LNCaP clone FGC (cell line): Measurements from ENCODE around the gene MAPK1.
A peak's percentile ranks its signal among the peaks of the same experiment; 100 is the strongest.
"Not testable (repeated sequence)": the region's sequence is repeated elsewhere in the genome, so short reads cannot be mapped to it uniquely, and the experiment has no call there.

ENCODE experiments used
- DNase-seq: peaks from one replicate; pipeline ENCODE4 v3.0.0-alpha.2; 2011; ENCODE audit warnings: low read depth
- H3K4me3 ChIP-seq: 2 replicates; pipeline ENCODE4 v1.5.1; 2011; ENCODE audit warnings: mild to moderate bottlenecking, low read depth, low read length, control low read depth
- CTCF ChIP-seq: IDR thresholded peaks from 2 replicates; pipeline ENCODE4 v1.5.1; 2012; ENCODE audit warnings: mild to moderate bottlenecking; ENCODE audit not compliant: control insufficient read depth, insufficient read depth; ENCODE audit errors: extremely low read depth

Gene MAPK1

DNA sequence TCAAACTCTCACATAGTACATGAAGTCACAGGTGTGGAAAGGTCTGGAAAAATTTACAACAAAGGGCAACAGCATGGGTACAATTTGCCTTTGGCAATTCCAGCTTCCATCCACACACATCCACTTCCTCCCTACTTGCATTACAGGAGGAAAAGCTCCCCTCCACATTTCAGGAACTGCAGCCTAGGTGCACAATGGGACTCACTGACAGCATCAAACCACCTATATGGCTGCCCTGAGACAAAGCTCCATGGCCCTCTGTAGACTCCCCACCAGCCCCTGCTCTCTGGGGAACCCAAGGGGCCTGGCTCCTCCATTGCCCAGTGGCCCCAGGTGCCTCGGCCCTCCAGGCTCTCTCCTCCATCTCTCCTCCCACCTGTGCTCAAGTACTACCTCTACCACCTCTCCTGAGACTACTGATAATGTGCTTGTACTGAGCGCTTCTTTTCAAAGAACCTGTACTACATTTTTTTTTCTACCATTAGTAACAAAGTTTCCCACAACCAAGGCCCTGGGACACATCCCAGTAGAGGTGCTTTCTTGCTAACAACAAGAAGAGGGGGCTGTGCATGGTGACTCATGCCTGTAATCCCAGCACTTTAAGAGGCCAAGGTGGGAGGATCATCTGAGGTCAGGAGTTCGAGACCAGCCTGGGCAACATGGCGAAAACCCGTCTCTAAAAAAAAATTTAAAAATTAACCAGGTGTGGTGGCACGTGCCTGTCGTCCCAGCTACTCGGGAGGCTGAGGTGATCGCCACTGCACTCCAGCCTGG lies 136.7 kb downstream of the MAPK1 start:
- DNase-seq: no peak
- H3K4me3 ChIP-seq: no peak overlapping the region
- TF ChIP-seq CTCF: no peak

DNA sequence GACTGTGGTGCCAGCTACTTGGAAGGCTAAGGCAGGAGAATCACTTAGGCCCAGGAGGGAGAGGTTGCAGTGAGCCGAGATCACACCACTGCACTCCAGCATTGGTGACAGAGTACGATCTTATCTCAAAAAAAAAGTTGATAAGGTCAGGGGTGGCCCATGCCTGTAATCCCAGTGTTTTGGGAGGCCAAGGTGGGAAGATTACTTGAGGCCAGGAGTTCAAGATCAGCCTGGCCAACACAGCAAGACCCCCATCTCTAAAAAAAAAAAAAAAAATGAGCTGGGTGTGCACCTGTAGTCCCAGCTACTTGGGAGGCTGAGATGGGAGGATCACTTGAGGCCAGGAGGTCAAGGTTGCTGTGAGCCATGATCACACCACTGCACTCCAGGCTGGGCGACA lies 138.3 kb downstream of the MAPK1 start:
- not testable (repeated sequence) for DNase-seq, H3K4me3 ChIP-seq

GRCh38 chr22:21728270-21728669 lies 139.2 kb downstream of the MAPK1 start:
- no peak for DNase-seq
- no peak for TF ChIP-seq CTCF
- no peak overlapping the region for H3K4me3 ChIP-seq

DNA sequence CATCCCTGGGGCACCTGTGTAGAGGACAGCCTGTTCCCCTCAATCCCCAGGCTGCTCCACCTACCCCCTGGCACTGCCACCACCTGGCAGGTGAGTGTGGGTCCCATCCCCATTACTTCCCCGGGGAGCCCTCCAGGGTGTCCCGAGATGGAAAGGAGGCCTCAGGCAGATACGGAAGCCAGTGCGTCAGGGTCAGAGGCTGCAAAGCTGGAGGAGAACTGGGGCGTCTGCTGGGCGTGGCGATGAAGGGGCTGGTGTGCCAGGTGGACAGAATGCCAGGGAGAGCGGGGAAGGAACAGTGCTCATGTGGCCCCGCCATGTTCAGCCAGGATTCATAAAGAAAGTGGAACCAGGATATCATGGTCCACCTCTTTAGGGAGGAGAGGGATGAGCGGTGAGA lies 139.7 kb downstream of the MAPK1 start:
- TF ChIP-seq CTCF: no peak

GRCh38 chr22:21727159-21727558 lies 140.3 kb downstream of the MAPK1 start:
- no peak overlapping the region for H3K4me3 ChIP-seq
- DNase-seq: no peak
- TF ChIP-seq CTCF: no peak

More for the DNA sequence above, 139.7 kb downstream of the MAPK1 start:
- no peak overlapping the region for H3K4me3 ChIP-seq
- no peak for DNase-seq

DNA sequence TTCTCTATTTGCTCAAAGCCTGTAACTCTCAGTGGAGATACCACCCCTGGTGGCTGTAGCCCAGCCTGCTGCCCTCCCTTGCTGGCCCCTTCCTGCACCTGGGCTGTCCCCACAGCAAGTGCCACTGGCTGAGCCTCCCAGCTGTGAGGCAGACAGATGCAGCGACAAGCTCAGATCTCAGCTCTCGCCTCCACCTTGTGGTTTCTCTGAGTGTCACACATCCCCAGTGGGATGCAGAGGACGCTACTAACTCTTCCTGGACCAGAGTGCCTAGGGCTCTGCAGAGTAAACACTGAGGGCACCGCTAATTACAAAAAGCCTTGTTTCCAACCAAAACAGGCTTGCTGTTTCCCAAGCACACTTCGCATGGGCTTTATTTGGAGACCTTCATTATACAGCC lies 140.8 kb downstream of the MAPK1 start:
- H3K4me3 ChIP-seq: no peak overlapping the region
- TF ChIP-seq CTCF: peak; percentile 33
- DNase-seq: no peak

DNA sequence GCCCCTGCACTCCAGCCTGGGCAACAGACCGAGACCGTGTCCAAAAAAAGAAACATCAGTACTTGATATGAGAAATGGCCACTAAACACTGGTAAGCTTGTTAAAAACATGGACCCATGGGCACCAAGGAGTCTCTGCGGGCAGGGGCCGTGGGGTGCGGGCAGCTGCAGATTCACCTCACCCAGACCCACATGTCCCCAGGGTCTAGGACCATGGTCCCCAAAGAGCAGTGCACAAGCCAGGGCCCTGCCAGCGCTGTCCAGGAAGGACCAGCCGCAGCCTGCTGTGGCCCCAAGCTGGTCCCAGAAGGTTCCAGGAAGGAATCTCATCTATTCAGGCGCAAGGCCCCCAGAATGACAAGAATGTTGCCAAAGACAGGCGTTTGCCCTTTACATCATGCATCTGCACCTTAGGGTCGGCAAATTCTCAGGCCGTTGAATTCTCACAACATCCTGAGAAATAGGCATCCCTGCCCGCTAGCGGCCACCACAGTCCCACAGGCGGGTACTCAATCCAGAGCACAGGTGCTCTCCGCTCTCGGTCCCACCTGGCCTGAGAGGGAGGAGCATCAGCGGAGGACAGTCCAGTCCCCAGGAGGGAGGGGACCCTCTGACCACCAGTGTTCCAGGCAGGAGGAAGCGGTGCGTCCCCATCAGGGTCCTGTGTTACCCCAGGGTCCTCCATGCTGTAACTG lies 141.3 kb downstream of the MAPK1 start:
- no peak for TF ChIP-seq CTCF
- H3K4me3 ChIP-seq: no peak overlapping the region
- no peak for DNase-seq

- not testable (repeated sequence) for H3K4me3 ChIP-seq, DNase-seq
These were observed 142.9 kb downstream of the MAPK1 start for GRCh38 chr22:21724496-21724895.

- DNase-seq, H3K4me3 ChIP-seq: not testable (repeated sequence)
These were observed 146.1 kb downstream of the MAPK1 start for GRCh38 chr22:21721195-21721852.

DNA sequence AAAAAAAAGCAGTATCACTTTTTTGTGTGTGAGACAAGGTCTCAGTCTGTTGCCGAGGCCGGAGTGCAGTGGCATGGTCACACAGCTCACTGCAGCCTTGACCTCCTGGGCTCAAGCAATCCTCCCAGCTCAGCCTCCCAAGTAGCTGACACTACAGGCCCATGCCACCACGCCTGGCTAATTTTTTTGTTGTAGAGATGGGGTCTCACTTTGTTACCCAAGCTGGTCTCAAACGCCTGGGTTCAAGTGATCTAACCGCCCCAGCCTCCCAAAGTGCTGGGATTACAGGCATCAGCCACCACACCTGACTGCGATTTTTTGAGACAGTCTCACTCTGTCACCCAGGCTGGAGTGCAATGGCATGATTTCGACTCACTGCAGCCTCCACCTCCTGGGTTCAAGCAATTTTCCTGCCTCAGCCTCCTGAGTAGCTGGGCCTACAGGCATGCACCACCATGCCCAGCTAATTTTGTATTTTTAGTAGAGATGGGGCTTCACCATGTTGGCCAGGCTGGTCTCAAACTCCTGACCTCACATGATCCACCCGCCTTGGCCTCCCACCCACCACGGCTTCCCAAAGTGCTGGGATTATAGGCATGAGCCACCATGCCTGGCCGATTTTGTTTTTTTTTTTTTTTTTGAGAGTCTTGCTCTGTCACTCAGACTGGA lies 147.1 kb downstream of the MAPK1 start:
- DNase-seq: not testable (repeated sequence)

More for the DNA sequence above, 147.1 kb downstream of the MAPK1 start:
- H3K4me3 ChIP-seq: not testable (repeated sequence)
